Measurements from ENCODE around the gene CNOT6L. TPM values are rescaled to one million over a fixed set of nuclear protein-coding genes. Genes with fewer than 3 reads are reported as not detected.

The CNOT6L gene
- total and polyA plus RNA-seq, 2 donors (not counting 1 experiment from before 2014, with no cell fraction given), result 11.4 to 12.7 TPM

GRCh38 chr4:77805840-77806239, 13.3 kb downstream of the CNOT6L start:
- Histone ChIP-seq H3K36me3 (ENCODE audit: control insufficient read depth, insufficient read depth, low read length) (no peaks in the 10 kb centered on the region), H3K9ac (ENCODE audit: insufficient read depth, low read length) (no peak overlapping the region), H3K4me2 (ENCODE audit: extremely low read depth, insufficient read depth, low read length) (no peak overlapping the region), H3K4me3 (replicated peaks in 1 of 4; ENCODE audit: control extremely low read depth in 1 of 4, insufficient read depth in 1 of 4, low read depth in 3 of 4, low read length in 4 of 4) (no peak overlapping the region), H3K9me3 (ENCODE audit: control insufficient read depth, insufficient read depth, low read depth, low read length) (no peaks in the 10 kb centered on the region), H3K79me2 (ENCODE audit: control insufficient read depth, insufficient read depth, low read length) (peaks cover 3% of the 10 kb centered on the region), H3K4me1 (ENCODE audit: control insufficient read depth, extremely low read depth, insufficient read depth, low read length) (peaks cover 4% of the 10 kb centered on the region), H3K27ac (ENCODE audit: insufficient read depth, low read length) (no peak overlapping the region), H3K27me3 (ENCODE audit: control insufficient read depth, insufficient read depth, low read length) (no peaks in the 10 kb centered on the region), H2AFZ (ENCODE audit: low read length) (no peak overlapping the region), H4K20me1 (ENCODE audit: control insufficient read depth, extremely low read depth, insufficient read depth, low read length) (no peaks in the 10 kb centered on the region)
- TF ChIP-seq EZH2 (IDR thresholded peaks at IDR 0.05; ENCODE audit: low read length, missing control alignments), result no peak
- no peak for TF ChIP-seq CTCF (conservative IDR thresholded peaks at IDR 0.05 in 1 of 2, IDR thresholded peaks at IDR 0.05 in 1 of 2; ENCODE audit: low read depth in 1 of 2, low read length in 2 of 2)
- DNase-seq (ENCODE audit: low read depth in 2 of 2), result no peak

GRCh38 chr4:77804471-77804870, 14.7 kb downstream of the CNOT6L start:
- Histone ChIP-seq H3K9ac (ENCODE audit: insufficient read depth, low read length) (no peak overlapping the region), H3K79me2 (ENCODE audit: control insufficient read depth, insufficient read depth, low read length) (peaks cover 3% of the 10 kb centered on the region), H3K4me1 (ENCODE audit: control insufficient read depth, extremely low read depth, insufficient read depth, low read length) (peaks cover 4% of the 10 kb centered on the region), H2AFZ (ENCODE audit: low read length) (no peak overlapping the region), H3K4me3 (replicated peaks in 1 of 4; ENCODE audit: control extremely low read depth in 1 of 4, insufficient read depth in 1 of 4, low read depth in 3 of 4, low read length in 4 of 4) (no peak overlapping the region), H4K20me1 (ENCODE audit: control insufficient read depth, extremely low read depth, insufficient read depth, low read length) (no peaks in the 10 kb centered on the region), H3K36me3 (ENCODE audit: control insufficient read depth, insufficient read depth, low read length) (no peaks in the 10 kb centered on the region), H3K27ac (ENCODE audit: insufficient read depth, low read length) (no peak overlapping the region), H3K9me3 (ENCODE audit: control insufficient read depth, insufficient read depth, low read depth, low read length) (no peaks in the 10 kb centered on the region), H3K27me3 (ENCODE audit: control insufficient read depth, insufficient read depth, low read length) (no peaks in the 10 kb centered on the region), H3K4me2 (ENCODE audit: extremely low read depth, insufficient read depth, low read length) (no peak overlapping the region)
- TF ChIP-seq CTCF (conservative IDR thresholded peaks at IDR 0.05 in 1 of 2, IDR thresholded peaks at IDR 0.05 in 1 of 2; ENCODE audit: low read depth in 1 of 2, low read length in 2 of 2) (no peak), EZH2 (IDR thresholded peaks at IDR 0.05; ENCODE audit: low read length, missing control alignments) (no peak)
- DNase-seq (ENCODE audit: low read depth in 2 of 2), result peak; percentile 39 to 41

GRCh38 chr4:77802402-77802801, 16.8 kb downstream of the CNOT6L start:
- Histone ChIP-seq H3K27me3 (ENCODE audit: control insufficient read depth, insufficient read depth, low read length) (no peaks in the 10 kb centered on the region), H3K4me3 (replicated peaks in 1 of 4; ENCODE audit: control extremely low read depth in 1 of 4, insufficient read depth in 1 of 4, low read depth in 3 of 4, low read length in 4 of 4) (no peak overlapping the region), H4K20me1 (ENCODE audit: control insufficient read depth, extremely low read depth, insufficient read depth, low read length) (no peaks in the 10 kb centered on the region), H3K79me2 (ENCODE audit: control insufficient read depth, insufficient read depth, low read length) (peaks cover 8% of the 10 kb centered on the region), H3K36me3 (ENCODE audit: control insufficient read depth, insufficient read depth, low read length) (no peaks in the 10 kb centered on the region), H3K9ac (ENCODE audit: insufficient read depth, low read length) (no peak overlapping the region), H2AFZ (ENCODE audit: low read length) (no peak overlapping the region), H3K4me1 (ENCODE audit: control insufficient read depth, extremely low read depth, insufficient read depth, low read length) (peaks cover 4% of the 10 kb centered on the region), H3K27ac (ENCODE audit: insufficient read depth, low read length) (no peak overlapping the region), H3K4me2 (ENCODE audit: extremely low read depth, insufficient read depth, low read length) (no peak overlapping the region), H3K9me3 (ENCODE audit: control insufficient read depth, insufficient read depth, low read depth, low read length) (no peaks in the 10 kb centered on the region)
- DNase-seq (ENCODE audit: low read depth in 2 of 2), result no peak
- no peak for TF ChIP-seq CTCF (conservative IDR thresholded peaks at IDR 0.05 in 1 of 2, IDR thresholded peaks at IDR 0.05 in 1 of 2; ENCODE audit: low read depth in 1 of 2, low read length in 2 of 2)
- TF ChIP-seq EZH2 (IDR thresholded peaks at IDR 0.05; ENCODE audit: low read length, missing control alignments), result no peak
